Stimulated activated CD4-positive, alpha-beta T cell treated with anti-CD3 and anti-CD28 coated beads, Interleukin-2, amount 100 ng/mL, for 4 hours (primary cell): Measurements from ENCODE around the gene TNIK.
"Not testable (repeated sequence)": the region's sequence is repeated elsewhere in the genome, so short reads cannot be mapped to it uniquely, and the experiment has no call there.

ENCODE experiments used
- DNase-seq: peaks from one replicate; pipeline ENCODE4 v3.0.0-alpha.2; 2020; ENCODE audit warnings: low read depth

The TNIK gene

DNA sequence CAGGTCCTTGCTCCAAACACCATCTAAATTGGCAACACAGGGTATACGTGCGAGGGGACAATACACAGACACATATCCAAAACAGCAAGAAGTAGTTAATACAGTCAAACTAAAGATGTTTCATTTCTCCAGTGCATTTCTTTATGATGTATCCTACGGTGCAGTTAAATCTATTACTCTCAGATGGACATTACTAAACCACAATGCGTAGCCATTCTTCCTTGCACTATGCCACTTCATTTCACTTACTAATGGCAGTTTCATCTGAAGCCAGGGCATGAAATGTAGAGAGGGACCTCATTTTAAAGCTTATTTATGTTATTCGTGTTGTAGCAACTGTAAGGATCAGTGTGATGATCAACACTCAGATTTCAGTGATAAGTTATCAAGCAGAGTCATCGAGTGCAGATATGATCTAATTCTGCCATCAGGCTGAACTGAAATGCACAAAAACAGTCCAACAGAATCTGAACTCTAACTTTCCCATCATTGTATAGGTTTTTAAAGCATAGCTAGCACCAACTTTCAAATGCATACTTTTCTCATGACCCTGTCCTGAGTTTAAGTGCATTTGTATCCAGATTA lies 14.5 kb downstream of the TNIK start:
- no peak for DNase-seq

GRCh38 chr3:171444001-171444690 lies 16.1 kb downstream of the TNIK start:
- DNase-seq, result no peak

GRCh38 chr3:171443211-171443957 lies 16.8 kb downstream of the TNIK start:
- DNase-seq, result no peak

- no peak for DNase-seq
These were observed 18.0 kb downstream of the TNIK start for GRCh38 chr3:171442184-171442583.

- DNase-seq, result no peak
These were observed 18.8 kb downstream of the TNIK start for GRCh38 chr3:171441381-171441780.

DNA sequence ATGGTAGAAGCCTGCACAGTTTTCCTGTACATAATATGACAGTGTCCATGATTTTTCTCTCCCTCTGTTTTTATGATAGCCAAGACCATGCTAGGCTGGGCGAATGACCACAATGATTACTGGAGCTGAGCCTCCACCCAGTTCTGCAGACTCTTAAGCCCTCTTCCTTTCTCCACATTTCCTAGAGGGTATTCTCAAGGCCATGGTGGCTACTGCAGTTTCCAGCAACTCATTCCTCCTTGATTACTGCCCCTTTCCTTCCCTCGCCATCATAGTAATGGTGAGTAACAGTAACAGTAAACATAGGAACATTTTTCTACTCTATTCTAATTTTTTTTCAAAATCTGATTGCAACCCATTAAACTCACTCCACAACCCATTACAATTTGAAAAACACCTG lies 20.2 kb downstream of the TNIK start:
- no peak for DNase-seq

DNA sequence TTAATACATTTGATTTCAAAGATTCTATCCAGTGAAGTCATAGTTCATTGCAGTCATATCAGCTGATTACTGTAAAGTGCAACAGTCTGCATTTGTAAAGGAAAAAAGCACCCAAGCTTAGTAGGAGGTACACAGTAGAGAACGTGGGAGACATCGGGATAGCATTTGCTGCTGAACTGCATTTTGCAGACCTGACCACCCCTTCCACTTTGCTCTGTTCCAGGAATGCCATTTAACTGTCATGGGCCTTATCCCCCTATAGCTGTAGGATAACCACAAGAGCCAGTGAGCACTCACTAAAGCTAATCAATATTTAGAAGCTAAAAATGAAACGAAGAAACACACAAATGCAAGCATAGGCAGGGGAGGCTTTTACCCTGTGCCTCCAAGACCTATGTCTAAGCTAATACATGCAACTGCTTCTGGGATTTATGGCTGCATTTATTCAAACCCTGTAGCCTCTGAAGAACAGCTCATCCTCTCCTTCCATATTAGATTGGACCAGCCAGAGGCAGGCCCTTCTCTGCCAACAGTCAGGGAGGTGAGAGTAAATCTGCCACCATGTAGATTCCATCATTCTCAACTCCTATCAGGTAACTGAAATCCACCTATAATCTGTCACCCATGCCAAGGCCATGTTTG lies 23.0 kb downstream of the TNIK start:
- DNase-seq, result no peak

GRCh38 chr3:171436380-171436779 lies 23.8 kb downstream of the TNIK start:
- no peak for DNase-seq

DNA sequence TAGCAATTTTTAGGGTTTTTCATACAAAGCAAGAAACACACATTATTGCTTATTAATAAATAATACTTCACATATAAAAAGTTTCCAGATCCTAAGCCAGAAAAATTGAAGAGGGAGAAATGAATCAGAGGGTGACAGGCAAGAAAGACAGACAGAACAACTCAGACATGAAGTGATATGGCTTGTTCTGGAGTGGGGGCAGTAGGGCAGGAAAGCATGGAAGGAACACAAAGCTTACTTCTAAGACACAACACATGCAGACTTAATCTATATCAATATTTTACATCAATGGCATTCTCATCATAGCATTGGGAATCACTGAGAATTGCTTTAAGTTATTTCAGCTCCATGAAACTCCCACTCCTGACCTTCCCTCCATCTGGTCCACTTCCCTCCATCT lies 24.4 kb downstream of the TNIK start:
- DNase-seq, result no peak

GRCh38 chr3:171435143-171435542 lies 25.1 kb downstream of the TNIK start:
- no peak for DNase-seq

DNA sequence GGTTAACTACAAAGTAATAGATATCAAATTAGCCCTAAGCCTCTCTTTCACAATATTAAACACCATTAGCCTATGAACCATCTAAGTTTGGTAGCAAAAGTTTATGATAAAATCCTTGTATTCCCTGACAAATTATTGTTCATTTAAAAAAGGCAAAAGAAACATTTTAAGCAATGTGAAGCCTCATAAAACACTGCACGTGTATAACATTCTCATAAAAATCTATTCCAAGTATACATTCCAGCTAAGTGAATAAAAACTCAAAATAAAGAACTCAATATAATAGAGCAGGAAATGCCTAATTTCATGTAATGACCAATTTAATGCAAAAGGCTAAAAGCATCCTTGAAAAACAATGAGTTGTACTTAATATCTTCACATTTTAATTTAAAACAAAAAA lies 27.7 kb downstream of the TNIK start:
- no peak for DNase-seq

- DNase-seq, result no peak
These were observed 28.7 kb downstream of the TNIK start for GRCh38 chr3:171431550-171431949.

DNA sequence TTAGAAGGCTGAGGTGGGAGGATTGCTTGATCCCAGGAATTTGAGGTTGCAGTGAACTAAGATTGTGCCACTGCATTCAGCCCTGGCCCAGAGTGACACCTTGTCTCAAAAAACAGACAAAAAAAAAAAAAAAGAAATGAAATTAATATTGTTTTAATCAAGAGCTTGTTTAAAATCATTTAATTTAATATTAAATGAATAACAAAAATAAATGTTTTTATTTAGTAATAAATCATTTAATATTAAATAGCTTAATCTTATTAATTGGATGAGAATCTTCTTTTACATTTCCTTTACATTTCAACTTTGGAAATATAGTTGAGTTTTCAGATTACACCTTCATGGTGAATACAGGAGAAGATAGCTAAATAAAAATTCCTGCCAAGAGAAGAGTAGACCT lies 29.7 kb downstream of the TNIK start:
- no peak for DNase-seq

DNA sequence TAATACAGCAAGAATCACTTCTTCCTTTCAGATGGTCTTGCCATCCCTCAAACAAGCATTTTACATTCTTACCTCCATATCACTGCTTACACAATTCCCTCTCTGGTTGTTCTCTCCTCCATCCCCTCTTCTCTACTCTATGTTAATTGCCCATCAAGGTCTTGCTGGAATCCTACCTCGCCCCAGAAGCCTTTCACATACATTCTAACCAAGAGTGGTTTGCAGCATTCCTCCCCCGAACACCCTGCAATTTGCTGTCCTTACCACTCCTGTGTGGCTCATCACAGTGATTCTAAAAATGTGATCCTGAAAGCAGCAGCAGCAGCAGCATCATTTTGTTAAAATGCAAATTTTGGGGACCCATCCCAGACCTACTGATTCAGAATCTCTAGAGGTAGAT lies 30.6 kb downstream of the TNIK start:
- DNase-seq, result no peak

DNA sequence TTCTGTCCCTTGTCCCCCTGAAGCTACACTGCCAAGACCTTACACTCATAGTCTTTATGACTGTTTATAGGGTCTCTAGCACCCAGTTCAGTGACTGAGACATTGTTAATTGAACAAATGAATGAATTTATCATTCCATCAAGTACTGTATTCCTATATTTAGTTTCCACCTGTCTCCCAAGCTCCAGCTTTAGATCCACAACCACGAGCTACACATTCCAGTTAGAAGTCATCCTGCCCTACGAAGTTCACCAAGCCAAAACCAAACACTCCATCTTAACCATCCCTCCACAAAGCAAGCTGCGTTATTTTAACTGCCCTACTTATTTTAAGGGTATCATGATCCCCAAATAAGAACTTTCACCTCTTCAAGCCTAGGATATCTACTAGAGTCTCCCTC lies 31.3 kb downstream of the TNIK start:
- no peak for DNase-seq

DNA sequence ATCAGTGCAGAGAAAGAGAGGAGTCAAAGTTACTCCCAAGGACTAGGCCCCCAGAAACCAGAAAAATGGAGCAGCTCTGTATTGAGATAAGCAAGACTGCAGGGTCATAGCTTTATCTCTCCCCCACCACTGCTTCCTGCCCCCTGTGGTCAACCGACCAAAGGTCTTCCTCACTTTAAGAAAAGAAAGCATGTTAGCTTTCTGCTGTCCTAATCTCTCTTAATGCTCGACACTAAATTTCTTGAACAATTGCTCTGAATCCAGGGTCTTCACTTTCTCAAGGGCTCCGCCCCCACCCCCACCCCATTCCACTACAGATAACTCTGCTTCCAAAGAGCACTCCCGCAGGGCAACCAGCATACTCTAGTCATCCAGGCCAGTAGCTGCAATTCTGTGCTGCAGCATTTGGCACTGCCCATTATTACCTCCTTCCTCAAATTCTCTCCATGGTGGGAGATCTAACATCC lies 31.9 kb downstream of the TNIK start:
- DNase-seq, result no peak

DNA sequence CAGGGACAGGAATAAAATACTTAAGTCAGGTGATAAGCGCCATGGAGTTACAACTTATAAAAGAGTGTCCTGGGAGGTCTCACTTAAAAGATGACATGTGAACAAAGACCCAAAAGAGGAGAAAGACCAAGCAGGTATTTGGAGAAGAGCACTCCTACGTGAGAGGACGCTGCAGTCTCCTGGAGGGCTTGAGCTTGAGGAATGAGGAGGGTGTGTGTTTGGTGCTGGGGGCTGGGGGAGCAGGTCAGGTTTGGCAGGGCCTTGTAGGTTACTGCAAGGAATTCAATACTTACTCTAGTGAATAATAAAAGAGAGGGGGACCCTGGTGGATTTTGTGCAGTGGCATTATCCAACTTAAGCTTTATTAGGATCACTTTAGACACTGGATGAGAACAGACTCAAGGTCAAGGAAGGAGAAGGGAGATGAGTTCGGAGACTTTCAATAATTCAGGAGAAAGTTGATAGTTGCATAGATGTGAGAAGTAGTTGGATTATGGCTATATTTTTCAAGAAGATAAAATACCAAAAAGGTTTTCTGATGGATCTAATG lies 32.4 kb downstream of the TNIK start:
- no peak for DNase-seq

GRCh38 chr3:171424063-171424462 lies 36.1 kb downstream of the TNIK start:
- not testable (repeated sequence) for DNase-seq

GRCh38 chr3:171422855-171423254 lies 37.4 kb downstream of the TNIK start:
- DNase-seq, result not testable (repeated sequence)

DNA sequence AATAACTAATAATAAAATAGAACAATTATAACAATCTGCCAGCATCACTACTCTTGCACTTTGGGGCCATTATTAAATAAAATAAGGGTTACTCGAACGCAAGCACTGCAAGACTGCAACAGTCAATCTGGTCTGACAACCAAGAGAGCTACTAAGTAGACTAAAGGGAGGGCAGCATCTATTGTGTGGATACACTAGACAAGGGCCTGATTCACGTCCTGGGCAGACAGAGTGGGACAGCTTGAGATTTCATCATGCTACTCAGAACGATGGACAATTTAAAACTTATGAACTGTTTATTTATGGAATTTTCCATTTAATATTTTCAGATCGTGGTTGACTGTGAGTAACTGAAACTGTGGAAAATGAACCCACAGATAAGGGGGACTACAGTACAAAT lies 39.5 kb downstream of the TNIK start:
- DNase-seq, result no peak

DNA sequence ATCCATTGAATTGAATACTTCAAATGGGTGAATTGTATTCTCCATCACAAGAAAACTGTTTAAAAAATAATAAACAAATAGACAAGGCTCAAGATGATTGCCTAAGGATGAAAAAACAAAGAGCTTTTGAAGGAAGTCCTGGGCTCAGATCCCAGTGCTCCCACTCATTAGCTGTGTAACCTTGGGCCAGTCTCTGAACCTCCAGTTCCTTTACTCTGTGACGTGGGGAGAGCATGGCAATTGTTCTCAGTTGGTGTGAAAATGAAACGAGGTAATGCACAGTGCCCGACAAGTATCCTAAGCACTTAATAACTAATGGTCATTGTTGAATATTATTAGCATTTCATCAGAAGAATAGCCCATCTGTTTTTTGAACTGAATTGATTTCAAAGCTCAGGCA lies 40.7 kb downstream of the TNIK start:
- no peak for DNase-seq

GRCh38 chr3:171417813-171418212 lies 42.4 kb downstream of the TNIK start:
- DNase-seq, result no peak

DNA sequence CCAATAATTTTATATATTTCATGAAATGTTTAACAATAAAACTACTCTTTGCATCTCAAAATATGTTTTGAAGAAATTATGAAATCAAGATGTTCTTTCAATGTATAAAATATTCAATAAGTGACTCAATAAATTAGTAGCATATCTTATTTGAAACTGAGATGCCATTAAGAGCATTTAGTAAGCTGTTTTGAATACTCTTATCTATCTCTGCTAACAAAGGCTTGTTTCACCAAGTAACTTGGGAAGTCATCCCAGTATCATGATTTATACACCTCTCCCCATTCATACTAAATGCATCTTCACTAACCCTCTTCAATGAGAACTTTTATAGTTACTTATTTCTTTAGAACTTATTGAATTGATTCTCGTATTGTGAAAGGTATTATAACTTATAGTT lies 43.1 kb downstream of the TNIK start:
- no peak for DNase-seq
